22Rv1 (cell line): ENCODE data around the gene ANKRD28.
"Not testable (repeated sequence)": the region's sequence is repeated elsewhere in the genome, so short reads cannot be mapped to it uniquely, and the experiment has no call there.

Source experiments
- H3K27ac ChIP-seq: fragments of 450-650 bp; 2 replicates; pipeline ENCODE4 v1.5.1; 2017
- CTCF ChIP-seq: fragments of 450-650 bp; IDR thresholded peaks from 2 replicates; pipeline ENCODE4 v1.5.1; 2017; ENCODE audit warnings: mild to moderate bottlenecking
- ZFX ChIP-seq: fragments of 450-650 bp; IDR thresholded peaks from 2 replicates; pipeline ENCODE4 v1.6.1; 2017; ENCODE audit warnings: antibody characterized with exemption, borderline replicate concordance

ANKRD28 gene

GRCh38 chr3:15825016-15825415 lies 27.2 kb upstream of the ANKRD28 start:
- no peak for TF ChIP-seq CTCF
- no peak for TF ChIP-seq ZFX
- H3K27ac ChIP-seq: no peak overlapping the region

DNA sequence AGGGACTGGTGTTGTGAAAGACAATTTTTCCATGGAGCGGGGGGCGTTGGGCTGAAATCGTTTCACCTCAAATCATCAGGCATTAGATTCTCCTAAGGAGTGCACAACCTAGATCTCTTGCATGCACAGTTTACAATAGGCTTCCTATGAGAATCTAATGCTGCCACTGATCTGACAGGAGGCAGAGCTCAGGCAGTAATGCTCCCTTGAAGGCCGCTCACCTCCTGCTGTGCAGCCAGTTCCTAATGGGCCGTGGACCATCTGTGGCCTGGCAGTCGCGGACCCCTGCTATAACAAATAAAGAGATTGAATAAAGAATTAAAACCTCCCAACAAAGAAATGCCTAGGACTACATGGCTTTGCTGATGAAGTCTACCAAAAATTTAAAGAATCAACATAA lies 25.3 kb upstream of the ANKRD28 start:
- H3K27ac ChIP-seq: no peak overlapping the region
- TF ChIP-seq ZFX (no peak), CTCF (no peak)

DNA sequence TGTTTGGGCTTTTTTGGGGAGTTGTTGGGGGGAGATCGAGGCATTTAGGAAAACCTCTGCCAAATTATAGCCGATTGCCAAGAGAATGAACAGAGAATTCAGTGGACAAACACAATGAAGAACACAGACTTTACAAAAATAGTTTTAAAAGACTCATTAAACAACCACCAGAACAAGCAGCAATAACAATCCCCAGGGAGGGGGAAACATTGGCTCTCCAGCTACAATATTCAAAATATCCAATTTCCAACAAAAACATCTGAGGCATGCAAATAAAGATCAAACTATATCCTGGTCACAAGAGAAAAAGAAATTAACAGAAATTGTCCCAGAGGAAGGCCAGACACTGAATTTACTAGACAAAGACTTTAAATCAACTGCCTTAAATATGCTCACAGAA lies 24.5 kb upstream of the ANKRD28 start:
- no peak for TF ChIP-seq ZFX
- TF ChIP-seq CTCF: no peak
- H3K27ac ChIP-seq: no peak overlapping the region

DNA sequence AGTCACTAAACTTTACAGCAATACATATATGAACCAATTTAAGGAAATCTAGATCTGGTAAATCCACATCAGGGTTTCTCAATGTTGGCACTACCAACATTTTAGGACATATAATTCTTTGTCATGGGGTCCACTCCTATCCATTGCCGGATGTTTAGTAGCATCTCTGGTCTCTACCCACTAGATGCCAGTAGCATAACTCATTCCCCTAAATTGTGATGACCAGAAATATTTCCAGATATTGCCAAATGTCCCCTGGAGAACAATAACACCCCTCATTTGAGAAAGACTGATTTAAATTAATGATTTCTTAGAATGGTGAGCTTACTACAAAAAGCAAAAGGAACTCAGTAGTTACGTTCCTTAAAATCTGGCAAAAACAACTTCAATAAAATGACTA lies 23.1 kb upstream of the ANKRD28 start:
- no peak for TF ChIP-seq CTCF
- H3K27ac ChIP-seq: no peak overlapping the region

- no peak overlapping the region for H3K27ac ChIP-seq
- TF ChIP-seq CTCF (no peak), ZFX (no peak)
These were observed 21.8 kb upstream of the ANKRD28 start for GRCh38 chr3:15819576-15819975.

- TF ChIP-seq ZFX (no peak), CTCF (no peak)
- H3K27ac ChIP-seq: no peak overlapping the region
These were observed 21.3 kb upstream of the ANKRD28 start for GRCh38 chr3:15819043-15819442.

GRCh38 chr3:15815696-15816095 lies 17.9 kb upstream of the ANKRD28 start:
- TF ChIP-seq ZFX (no peak), CTCF (peak; percentile 51)
- H3K27ac ChIP-seq: no peak overlapping the region

DNA sequence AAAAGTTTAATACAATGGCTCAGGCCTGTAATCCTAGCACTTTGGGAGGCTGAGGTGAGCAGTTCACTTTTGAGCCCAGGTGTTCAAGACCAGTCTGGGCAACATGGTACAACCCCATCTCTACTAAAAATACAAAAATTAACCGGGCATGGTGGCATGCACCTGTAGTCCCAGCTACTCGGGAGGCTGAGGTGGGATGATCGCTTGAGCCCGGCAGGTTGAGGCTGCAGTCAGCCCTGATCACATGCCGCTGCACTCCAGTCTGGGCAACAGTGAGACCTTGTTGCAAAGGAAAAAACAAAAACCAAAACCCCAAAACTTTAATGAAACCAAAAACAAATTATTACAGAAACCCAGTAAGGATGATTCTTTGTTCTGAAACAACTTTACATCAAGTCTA lies 15.3 kb upstream of the ANKRD28 start:
- H3K27ac ChIP-seq: not testable (repeated sequence)
